Activated CD4-positive, CD25-positive, alpha-beta regulatory T cell (primary cell): Measurements from ENCODE around the gene PRRT3.
"Not testable (repeated sequence)": the region's sequence is repeated elsewhere in the genome, so short reads cannot be mapped to it uniquely, and the experiment has no call there.

Experiments used
- DNase-seq, 4 experiments: peaks; one replicate each; lab custom pipeline; 2025; lab: John Stamatoyannopoulos, UW

Gene PRRT3

DNA sequence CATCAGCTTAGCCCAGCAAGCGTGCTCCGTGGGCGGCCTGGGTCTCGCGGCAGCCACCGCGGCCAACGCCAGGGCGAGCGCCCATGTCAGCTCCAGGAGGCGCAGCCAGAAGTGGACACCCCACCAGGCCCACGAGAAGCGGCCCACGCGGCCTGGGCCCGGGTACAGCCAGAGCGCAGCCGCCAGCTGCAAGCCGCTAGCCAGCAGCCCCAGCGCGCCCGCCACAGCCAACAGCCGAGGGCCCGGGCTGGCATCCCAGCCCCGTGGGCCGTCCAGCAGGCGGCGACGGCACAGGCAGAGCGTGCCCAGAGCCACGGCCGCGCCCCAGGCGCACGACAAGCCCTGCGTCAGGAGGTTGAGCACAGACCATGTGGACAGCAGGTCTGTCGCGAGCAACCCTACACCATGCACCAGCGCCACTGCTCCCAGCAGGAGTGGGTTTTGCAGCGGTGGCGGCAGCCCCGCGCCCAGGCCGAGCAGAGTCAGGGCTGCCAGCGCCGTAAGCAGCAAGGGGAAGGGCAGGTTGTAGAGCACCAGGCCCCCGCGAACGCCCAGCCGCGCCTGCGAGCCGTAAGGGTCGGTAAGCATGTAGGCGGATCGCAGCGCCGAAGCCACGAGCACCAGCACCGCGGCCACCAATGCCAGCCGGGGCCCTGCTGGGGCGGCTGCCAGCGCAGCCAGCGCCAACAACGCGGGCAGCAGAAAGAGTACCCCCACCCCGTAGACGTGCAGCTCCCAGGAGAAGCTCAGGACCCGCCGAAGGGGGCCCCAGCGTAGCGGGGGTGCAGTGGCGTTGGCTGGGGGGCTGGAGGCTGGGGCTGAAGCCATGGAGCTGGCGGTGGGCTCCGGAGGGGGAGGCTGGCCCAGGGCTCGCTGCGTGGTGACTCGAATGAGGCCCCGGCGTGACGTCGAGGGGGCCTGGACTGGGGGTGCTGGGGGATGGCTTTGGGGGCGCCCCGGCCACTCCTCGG is 4.9 kb downstream of the PRRT3 start:
- no peak for DNase-seq

DNA sequence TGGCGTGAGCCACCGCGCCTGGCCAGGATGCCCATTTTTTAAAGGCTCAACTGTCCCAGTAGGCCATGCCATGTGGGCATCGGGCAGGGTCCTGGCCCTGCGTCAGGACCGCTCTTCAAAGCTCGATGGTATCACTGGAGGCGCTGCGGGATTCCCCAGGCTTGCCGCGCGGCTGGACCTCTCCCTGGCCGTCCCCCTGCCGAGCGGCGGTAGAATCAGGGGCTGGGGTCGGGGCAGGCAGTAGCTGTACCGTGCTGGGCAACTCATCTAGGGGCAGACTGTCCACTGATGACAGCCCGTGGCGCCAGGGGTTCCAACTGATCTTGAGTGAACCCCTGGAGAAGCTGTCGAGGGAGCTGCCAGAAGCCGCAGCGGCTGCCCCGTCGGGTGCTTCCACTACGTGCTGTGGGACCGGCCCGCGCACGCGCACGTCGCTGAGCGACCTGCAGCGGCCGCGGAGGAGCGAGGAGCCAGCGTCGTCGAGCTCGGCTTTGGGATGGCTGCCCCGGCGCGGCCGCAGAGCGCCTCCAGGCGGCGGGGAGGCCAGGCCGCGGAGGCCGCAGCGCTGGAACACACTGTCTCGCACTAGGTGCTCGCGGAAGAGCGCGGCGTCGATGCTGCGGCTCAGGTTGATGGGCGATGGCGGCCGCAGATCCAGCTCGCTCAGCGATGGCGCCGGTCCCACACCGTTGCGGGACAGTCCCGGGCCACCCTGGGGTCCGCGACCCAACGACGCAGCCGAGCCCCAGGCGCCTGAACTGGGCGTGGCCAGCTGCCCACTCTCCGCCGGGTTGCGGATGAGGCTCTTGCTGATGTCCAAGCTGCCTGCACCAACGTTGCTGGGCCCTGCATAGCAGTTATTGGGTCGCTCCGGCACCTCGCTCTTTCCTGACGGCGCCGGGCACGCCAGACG is 5.8 kb downstream of the PRRT3 start:
- peak; percentile 35 to 70 (median 62) for DNase-seq

DNA sequence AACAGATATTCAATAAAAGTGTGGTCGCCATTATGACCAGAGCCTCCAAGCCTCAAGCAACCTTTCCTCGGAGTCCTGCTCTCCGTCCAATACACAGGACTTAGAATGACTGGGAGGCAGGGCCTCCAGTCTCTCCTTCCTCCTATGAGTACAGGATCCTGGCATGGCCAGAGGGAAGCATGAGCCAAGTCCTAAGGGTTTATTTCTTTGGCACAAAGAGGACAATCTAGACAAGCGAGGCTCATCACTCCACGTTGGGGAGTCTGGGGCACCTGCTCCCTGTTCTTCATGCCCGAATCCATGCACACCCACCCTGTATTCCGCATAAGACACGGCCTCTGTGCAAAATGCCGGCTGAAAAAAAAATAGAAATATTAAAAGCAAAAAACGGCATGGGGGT is 6.8 kb downstream of the PRRT3 start:
- no peak for DNase-seq

DNA sequence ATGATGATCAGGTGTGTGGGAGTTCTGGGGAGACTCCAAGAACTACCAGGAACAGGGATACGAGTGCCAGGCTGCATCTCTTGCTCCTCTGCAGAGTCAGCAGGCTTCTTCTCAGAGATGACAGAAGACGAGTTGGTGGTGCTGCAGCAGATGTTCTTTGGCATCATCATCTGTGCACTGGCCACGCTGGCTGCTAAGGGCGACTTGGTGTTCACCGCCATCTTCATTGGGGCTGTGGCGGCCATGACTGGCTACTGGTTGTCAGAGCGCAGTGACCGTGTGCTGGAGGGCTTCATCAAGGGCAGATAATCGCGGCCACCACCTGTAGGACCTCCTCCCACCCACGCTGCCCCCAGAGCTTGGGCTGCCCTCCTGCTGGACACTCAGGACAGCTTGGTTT is 7.9 kb downstream of the PRRT3 start:
- no peak for DNase-seq

DNA sequence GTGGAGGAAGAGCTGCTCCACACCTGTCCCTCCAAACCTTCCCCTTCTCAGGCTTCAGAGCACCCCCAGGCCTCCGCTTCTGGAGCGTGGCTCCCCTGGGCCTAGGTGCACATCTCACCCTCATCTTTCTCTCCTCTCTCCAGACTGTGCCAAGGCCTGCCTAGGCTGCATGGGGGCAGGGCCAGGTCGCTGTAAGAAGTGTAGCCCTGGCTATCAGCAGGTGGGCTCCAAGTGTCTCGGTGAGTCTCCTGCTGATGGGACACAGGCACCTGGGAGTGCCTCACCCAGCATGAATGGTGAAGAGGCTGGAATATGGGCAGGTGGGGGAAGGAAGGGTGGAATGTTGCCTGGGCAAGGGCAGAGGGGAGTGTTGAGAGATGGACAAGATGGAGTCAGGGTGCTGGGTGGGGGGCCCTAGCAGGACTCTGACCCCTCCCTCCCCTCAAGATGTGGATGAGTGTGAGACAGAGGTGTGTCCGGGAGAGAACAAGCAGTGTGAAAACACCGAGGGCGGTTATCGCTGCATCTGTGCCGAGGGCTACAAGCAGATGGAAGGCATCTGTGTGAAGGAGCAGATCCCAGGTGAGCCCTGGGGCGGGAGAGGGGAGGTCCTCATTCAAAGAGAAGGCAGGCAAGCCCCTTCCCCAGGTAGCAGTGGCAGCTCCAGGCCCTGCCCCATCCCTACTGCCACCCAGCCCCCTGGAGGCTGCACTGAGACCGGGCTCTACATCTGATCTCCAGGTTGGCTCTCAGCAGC is 9.1 kb downstream of the PRRT3 start:
- DNase-seq, result no peak

DNA sequence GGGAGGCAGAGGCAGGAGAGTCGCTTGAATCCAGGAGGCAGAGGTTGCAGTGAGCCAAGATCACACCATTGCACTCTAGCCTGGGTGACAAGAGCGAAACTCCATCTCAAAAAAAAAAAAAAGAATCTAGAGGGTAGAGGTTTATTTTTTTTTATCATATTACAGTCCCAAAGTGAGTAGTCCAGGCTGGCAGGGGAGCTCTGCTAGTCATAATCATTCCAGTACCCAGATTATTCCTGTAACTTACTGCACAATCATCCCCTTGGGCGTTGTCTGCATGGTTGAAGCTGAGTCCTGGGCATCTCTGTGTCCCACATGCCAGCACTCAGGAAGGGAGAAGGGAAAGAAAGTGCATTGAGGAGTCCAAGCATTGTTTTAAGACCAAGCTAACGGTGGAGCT is 10.0 kb downstream of the PRRT3 start:
- DNase-seq, result no peak

DNA sequence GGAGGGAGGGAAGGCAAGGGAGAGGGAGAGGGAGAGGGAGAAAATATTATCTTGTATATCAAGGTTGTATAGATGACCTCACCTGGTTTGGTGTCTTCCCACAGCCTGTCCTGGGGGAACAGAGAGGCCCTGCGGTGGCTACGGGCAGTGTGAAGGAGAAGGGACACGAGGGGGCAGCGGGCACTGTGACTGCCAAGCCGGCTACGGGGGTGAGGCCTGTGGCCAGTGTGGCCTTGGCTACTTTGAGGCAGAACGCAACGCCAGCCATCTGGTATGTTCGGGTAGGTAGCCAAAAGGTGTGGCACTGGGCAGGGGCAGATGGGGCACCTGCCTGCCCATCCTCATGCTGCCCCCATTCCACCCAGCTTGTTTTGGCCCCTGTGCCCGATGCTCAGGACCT is 11.5 kb downstream of the PRRT3 start:
- DNase-seq, result no peak

DNA sequence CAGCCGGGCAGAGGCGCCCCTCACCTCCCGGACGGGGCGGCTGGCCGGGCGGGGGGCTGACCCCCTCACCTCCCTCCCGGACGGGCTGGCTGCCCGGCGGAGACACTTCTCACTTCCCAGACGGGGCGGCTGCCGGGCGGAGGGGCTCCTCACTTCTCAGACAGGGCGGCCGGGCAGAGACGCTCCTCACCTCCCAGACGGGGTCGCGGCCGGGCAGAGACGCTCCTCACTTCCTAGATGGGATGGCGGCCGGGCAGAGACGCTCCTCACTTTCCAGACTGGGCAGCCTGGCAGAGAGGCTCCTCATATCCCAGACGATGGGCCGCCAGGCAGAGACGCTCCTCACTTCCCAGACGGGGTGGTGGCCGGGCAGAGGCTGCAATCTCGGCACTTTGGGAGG is 12.3 kb downstream of the PRRT3 start:
- DNase-seq, result not testable (repeated sequence)

DNA sequence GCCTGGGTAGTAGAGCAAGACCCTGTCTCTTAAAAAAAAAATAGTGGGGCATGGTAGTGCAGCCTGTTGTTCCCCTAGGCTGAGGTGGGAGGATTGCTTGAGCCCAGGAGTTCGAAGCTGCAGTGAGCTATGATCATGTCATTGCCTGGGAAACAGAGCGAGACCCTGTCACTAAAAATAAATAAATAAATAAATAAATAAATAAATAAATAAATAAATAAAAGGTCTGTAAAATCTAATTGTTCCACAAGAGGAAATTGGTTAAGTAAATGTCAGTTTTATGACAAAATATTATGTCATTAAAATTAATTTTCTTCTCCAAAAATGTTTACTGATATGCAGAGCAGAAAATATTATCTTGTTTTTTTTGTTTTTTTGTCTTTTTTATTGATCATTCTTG is 13.2 kb downstream of the PRRT3 start:
- DNase-seq, result no peak

DNA sequence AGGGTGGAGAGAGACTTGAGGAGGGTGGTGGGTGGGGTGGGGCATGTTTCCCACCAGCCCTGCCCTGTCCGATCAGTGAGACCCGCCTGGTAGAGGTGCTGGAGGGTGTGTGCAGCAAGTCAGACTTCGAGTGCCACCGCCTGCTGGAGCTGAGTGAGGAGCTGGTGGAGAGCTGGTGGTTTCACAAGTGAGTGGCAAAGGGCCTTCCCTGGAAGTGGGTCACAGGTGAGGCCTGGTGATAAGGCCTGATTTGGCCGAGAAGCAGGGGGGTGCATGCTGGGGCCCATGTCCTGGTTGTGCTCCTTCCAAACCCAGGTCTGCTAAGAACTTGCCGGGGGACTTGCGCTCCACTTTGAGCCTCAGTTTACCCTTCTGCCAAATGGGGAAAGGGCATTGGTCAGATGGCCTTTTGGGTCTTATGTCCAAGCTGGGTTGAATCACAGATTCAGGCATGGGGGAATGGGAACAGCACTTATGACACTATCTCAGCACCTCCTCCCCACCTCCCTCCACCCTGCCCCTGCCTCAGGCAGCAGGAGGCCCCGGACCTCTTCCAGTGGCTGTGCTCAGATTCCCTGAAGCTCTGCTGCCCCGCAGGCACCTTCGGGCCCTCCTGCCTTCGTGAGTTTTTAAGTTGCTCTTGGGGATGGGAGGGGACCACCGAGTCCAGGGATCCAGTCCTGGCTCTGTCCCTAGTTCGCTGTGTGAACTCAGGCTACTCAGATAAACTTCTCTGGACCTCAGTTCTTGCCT is 14.5 kb downstream of the PRRT3 start:
- DNase-seq, result no peak

DNA sequence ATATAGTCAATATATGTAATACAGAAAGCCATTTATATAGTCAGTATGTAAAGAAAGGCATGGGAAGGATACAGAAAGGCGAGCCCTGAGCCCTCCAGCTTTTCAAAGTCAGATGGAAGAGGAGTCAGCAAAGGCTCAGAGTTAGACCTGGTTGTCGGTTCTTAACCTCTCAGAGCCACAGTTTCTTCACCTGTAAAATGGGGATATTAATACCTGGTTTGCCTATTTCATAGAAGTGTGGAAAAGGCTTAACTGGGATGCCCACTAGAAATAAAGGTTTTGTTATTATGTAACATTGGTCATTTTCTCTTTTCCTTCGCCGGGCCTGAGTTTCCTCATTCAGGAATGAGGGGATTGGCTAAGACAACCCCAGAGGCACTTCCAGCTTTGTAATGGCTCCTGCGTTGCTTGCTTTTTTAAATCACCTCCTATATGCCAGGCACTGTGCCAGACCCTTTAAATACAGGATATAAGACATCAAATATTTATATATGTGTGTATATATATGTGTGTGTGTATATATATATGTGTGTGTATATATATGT is 16.2 kb downstream of the PRRT3 start:
- DNase-seq, result no peak

DNA sequence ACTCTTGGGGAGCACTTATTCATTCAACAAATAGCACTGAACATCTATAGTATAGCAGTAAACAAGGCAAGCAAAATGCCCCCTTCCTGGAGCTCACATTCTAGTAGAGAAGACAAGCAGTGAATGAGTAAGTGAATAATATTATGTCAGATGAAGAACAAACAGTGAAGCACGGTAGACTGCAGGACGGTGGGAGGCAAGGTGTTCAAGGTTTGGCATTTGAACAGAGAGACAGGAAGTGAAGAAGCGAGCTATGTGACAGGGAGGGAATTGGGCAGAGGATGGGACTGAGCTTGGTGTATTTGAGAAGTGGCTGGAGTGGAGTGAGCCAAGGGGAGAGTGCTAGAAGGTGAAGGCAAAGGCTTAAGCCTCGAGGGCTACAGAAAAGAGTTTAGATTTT is 17.2 kb downstream of the PRRT3 start:
- DNase-seq, result no peak

DNA sequence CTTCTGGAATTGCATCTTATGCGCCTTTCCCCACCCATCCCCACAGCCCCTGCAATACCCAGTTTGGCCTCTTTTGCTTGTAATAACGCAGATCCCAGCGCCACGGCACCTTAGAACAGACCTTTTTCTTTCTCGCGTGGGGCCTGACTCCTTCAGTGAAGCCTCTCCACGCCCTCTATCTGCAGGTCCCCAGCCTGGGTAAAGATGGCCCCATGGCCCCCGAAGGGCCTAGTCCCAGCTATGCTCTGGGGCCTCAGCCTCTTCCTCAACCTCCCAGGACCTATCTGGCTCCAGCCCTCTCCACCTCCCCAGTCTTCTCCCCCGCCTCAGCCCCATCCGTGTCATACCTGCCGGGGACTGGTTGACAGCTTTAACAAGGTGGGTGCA is 18.0 kb downstream of the PRRT3 start:
- no peak for DNase-seq

DNA sequence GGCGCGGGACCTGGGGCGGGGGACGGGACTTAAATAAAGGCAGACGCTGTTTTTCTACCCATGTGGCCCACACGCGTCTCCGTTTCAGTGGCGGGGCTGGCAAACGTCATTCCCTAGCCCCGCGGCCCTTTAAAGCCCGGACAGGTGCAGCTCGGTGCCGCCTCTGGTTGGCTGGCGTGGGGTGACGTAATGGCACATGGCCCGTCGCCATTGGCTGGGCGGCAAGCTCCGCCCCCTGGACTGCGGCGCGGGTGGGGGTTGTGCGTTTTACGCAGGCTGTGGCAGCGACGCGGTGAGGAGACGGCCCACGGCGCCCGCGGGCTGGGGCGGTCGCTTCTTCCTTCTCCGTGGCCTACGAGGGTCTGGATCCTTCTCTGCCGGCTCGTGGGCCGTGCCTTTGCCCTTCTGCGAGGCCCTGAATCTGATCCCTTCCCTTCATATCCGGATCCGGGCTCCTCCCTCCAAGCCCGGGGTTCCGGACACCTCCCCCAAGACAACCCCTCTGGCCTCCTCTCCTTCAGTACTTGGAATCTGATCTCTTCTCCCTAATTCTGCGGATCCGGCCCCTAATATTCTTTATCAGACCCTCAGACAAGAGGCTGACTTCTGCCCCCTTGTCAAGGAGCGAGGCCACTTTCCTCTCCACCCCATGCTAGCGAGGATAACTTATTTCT is 18.5 kb downstream of the PRRT3 start, which contains the start of gene CRELD1:
Gene CRELD1 (plus strand): TSS at position 274 of the 674 bp plus-strand sequence. CDS start 605 bp downstream, outside the sequence.
- peak; percentile 82 to 94 (median 94) for DNase-seq

DNA sequence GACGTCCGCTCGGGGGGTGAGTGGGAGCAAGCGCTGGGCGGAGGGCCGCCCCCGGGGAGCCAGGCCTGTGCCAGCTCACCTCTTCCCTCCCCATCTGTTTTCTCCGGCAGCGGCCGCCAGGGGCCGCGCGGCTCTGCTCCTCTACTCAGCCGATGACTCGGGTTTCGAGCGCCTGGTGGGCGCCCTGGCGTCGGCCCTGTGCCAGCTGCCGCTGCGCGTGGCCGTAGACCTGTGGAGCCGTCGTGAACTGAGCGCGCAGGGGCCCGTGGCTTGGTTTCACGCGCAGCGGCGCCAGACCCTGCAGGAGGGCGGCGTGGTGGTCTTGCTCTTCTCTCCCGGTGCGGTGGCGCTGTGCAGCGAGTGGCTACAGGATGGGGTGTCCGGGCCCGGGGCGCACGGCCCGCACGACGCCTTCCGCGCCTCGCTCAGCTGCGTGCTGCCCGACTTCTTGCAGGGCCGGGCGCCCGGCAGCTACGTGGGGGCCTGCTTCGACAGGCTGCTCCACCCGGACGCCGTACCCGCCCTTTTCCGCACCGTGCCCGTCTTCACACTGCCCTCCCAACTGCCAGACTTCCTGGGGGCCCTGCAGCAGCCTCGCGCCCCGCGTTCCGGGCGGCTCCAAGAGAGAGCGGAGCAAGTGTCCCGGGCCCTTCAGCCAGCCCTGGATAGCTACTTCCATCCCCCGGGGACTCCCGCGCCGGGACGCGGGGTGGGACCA is 19.2 kb downstream of the PRRT3 start:
- peak; percentile 80 to 84 (median 82) for DNase-seq

DNA sequence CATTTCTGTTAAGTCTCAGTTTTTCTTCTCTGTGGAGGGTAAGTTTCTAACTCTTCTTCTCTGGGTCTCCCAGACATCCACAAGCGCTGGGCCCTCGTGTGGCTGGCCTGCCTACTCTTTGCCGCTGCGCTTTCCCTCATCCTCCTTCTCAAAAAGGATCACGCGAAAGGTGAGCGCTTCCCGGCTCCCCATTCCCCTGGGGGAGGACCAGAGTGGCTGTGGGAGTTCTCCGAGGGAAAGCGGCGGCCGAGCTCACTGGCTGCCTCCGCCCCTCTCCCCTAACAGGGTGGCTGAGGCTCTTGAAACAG is 19.7 kb downstream of the PRRT3 start:
- no peak for DNase-seq

DNA sequence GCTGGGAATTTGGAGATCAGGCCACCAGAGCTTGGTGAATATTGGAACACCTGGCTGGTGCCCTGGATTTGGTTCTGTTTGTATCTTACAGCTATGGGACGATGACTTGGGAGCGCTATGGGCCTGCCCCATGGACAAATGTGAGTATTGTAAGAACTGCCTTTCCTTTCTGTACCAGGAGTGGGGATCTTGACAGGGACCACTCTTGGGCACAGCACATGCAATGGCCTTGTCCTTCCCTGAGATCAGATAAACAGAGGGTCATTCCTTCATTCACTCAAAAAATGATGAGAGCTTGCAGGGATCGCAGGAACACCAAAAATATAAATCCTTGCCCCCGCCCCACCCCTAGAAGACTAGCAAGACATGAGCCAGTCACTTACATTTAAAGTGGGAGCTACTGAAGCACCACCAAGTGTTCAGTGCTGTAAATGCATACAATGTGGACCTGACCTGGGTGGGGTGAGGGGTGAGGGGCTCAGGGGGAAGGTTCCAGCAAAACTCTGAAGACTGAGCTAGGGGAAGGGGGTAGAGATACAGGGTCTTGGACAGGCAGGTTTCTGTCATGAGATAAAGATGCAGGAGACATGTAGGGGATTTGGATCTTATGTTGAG is 21.3 kb downstream of the PRRT3 start:
- DNase-seq, result no peak

DNA sequence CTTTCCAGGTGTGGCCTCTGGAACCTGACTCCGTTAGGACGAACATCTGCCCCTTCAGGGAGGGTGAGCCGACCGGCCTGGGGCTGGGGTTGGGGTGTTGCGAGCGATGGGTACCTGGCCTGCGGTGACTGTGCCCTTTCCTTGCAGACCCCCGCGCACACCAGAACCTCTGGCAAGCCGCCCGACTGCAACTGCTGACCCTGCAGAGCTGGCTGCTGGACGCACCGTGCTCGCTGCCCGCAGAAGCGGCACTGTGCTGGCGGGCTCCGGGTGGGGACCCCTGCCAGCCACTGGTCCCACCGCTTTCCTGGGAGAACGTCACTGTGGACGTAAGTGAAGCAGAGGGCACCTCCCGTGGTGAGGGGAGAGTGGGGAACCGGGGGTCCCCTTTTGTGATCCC is 24.1 kb downstream of the PRRT3 start:
- DNase-seq, result no peak

DNA sequence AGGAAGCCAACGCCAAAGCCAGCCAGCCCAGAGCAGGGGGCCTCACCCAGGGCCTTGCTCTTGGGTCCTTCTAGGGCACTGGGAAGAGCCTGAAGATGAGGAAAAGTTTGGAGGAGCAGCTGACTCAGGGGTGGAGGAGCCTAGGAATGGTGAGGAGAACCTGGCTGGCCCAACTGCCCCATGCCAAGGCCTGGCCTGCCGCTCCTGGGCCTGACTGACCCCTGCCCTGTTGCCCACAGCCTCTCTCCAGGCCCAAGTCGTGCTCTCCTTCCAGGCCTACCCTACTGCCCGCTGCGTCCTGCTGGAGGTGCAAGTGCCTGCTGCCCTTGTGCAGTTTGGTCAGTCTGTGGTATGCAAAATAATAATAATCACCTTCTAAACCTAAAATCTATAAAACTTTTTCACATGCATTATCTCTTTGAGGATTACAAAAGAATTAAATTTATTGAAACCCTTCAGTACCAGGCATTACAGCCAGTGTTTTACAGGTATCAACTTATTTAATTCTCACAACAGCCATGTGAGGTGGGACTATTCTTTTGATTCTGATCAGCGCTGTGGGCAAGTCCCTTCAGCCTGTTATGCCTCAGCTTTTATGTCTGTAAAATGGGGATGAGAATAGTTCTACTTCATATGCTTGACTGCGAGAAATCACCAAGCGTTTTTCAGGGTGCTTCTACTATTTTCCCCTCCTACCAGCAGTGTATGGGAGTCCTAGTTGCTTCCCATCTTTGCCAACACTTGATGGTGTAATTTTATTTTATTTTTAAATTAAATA is 33.8 kb downstream of the PRRT3 start:
- no peak for DNase-seq
